Mesendoderm (in vitro differentiated cells): ENCODE measurements around the gene RBM19.

Experiments
- DNase-seq: peaks from one replicate; pipeline ENCODE4 v3.0.0; 2013
- H2AK5ac ChIP-seq: 2 replicates; pipeline ENCODE4 v1.6.1; 2013; ENCODE audit warnings: low read length, inconsistent platforms
- H2BK120ac ChIP-seq: 2 replicates; pipeline ENCODE4 v1.6.1; 2013; ENCODE audit warnings: low read depth, mild to moderate bottlenecking, low read length, moderate library complexity, mixed read lengths
- H2BK15ac ChIP-seq: replicated peaks from 2 replicates; pipeline ENCODE4 v1.6.1; 2013; ENCODE audit warnings: low read depth, mild to moderate bottlenecking, moderate library complexity
- H2BK5ac ChIP-seq: 2 replicates; pipeline ENCODE4 v1.6.1; 2013; ENCODE audit warnings: low read length, inconsistent platforms
- H3K18ac ChIP-seq: 2 replicates; pipeline ENCODE4 v1.6.1; 2013; ENCODE audit warnings: mild to moderate bottlenecking, low read length, mixed read lengths
- H3K23ac ChIP-seq: one replicate; pipeline ENCODE4 v1.6.1; 2013; ENCODE audit warnings: low read length
- H3K27ac ChIP-seq: 2 replicates; pipeline ENCODE4 v1.5.1; 2013; ENCODE audit warnings: low read depth, mild to moderate bottlenecking, inconsistent platforms, low read length, moderate library complexity
- H3K27me3 ChIP-seq: 2 replicates; pipeline ENCODE4 v1.6.1; 2013; ENCODE audit warnings: low read length, control low read depth, mild to moderate bottlenecking, inconsistent platforms; ENCODE audit not compliant: insufficient read depth, poor library complexity
- H3K36me3 ChIP-seq: 2 replicates; pipeline ENCODE4 v1.6.1; 2013; ENCODE audit warnings: low read length, inconsistent platforms; ENCODE audit not compliant: control insufficient read depth, insufficient read depth
- H3K4ac ChIP-seq: one replicate; pipeline ENCODE4 v1.6.1; 2013; ENCODE audit warnings: low read depth, mild to moderate bottlenecking, low read length, moderate library complexity
- H3K4me1 ChIP-seq: 2 replicates; pipeline ENCODE4 v1.6.1; 2013; ENCODE audit warnings: low read depth, low read length, inconsistent platforms; ENCODE audit not compliant: control insufficient read depth
- H3K4me2 ChIP-seq: 2 replicates; pipeline ENCODE4 v1.6.1; 2013; ENCODE audit warnings: low read length
- H3K4me3 ChIP-seq: 2 replicates; pipeline ENCODE4 v1.5.1; 2013; ENCODE audit warnings: mild to moderate bottlenecking, low read length
- H3K56ac ChIP-seq: one replicate; pipeline ENCODE4 v1.6.1; 2013; ENCODE audit warnings: low read length
- H3K79me1 ChIP-seq: 2 replicates; pipeline ENCODE4 v1.6.1; 2013; ENCODE audit warnings: low read length, inconsistent platforms
- H3K79me2 ChIP-seq: 2 replicates; pipeline ENCODE4 v1.6.1; 2013; ENCODE audit warnings: mild to moderate bottlenecking, low read length; ENCODE audit not compliant: control insufficient read depth, insufficient read depth
- H3K9ac ChIP-seq: 2 replicates; pipeline ENCODE4 v1.6.1; 2013; ENCODE audit warnings: low read length, inconsistent platforms
- H4K5ac ChIP-seq: one replicate; pipeline ENCODE4 v1.6.1; 2013; ENCODE audit warnings: low read length
- H4K8ac ChIP-seq: one replicate; pipeline ENCODE4 v1.6.1; 2013; ENCODE audit warnings: low read depth, mild to moderate bottlenecking, control low read depth, low read length, moderate library complexity
- WGBS: extraction: QIAGEN DNeasy Blood & Tissue Kit; methylation state at CpG from one replicate; pipeline ENCODE4 v1.1.7; 2013; ENCODE audit warnings: low lambda C conversion rate, missing lambda C conversion rate; ENCODE audit not compliant: insufficient coverage; ENCODE audit errors: extremely low coverage; 5-methylcytosine and 5-hydroxymethylcytosine counted together

The RBM19 gene

GRCh38 chr12:113781415-113782198 is 184.5 kb downstream of the RBM19 start:
- Histone ChIP-seq H3K36me3 (no peaks in the 10 kb centered on the region), H3K23ac (no peak overlapping the region), H3K4me1 (peaks cover 3% of the 10 kb centered on the region), H2BK120ac (no peak overlapping the region), H3K79me1 (no peaks in the 10 kb centered on the region), H2BK5ac (no peak overlapping the region), H3K4me2 (no peak overlapping the region), H3K9ac (no peak overlapping the region), H3K56ac (no peak overlapping the region), H3K4me3 (no peak overlapping the region), H3K4ac (no peak overlapping the region), H2BK15ac (no peak overlapping the region), H3K27ac (no peak overlapping the region), H4K8ac (no peak overlapping the region), H3K18ac (no peak overlapping the region), H2AK5ac (no peak overlapping the region), H3K27me3 (no peaks in the 10 kb centered on the region), H4K5ac (no peak overlapping the region), H3K79me2 (no peaks in the 10 kb centered on the region)
- WGBS, result no CpG with 5 or more reads among the region's 10 CpGs
- DNase-seq, result peak; percentile 23

- DNase-seq, result no peak
- no peak overlapping the region for H4K8ac ChIP-seq
- H2BK120ac ChIP-seq, result peak overlapping the region; percentile 21
- H3K4me3 ChIP-seq, result no peak overlapping the region
- H2BK15ac ChIP-seq, result no peak overlapping the region
- H3K23ac ChIP-seq, result no peak overlapping the region
- H2AK5ac ChIP-seq, result no peak overlapping the region
- H3K79me1 ChIP-seq, result no peaks in the 10 kb centered on the region
- H3K4me1 ChIP-seq, result peaks cover 3% of the 10 kb centered on the region
- no peaks in the 10 kb centered on the region for H3K79me2 ChIP-seq
- H3K18ac ChIP-seq, result no peak overlapping the region
- no peak overlapping the region for H3K4me2 ChIP-seq
- H3K27me3 ChIP-seq, result no peaks in the 10 kb centered on the region
- H3K56ac ChIP-seq, result no peak overlapping the region
- H3K4ac ChIP-seq, result no peak overlapping the region
- WGBS, result 100% methylated on average over 1 of the region's 2 CpGs
- H2BK5ac ChIP-seq, result no peak overlapping the region
- H3K27ac ChIP-seq, result peak overlapping the region; percentile 47
- no peak overlapping the region for H3K9ac ChIP-seq
- H3K36me3 ChIP-seq, result no peaks in the 10 kb centered on the region
- H4K5ac ChIP-seq, result no peak overlapping the region
Measured at GRCh38 chr12:113779774-113780173, 186.4 kb downstream of the RBM19 start.

- Histone ChIP-seq H2BK5ac (no peak overlapping the region), H3K4me1 (peaks cover 3% of the 10 kb centered on the region), H3K4me3 (no peak overlapping the region), H2BK120ac (no peak overlapping the region), H3K79me2 (no peaks in the 10 kb centered on the region), H2AK5ac (no peak overlapping the region), H2BK15ac (no peak overlapping the region), H3K36me3 (no peaks in the 10 kb centered on the region), H3K79me1 (no peaks in the 10 kb centered on the region), H3K18ac (no peak overlapping the region), H3K27me3 (no peaks in the 10 kb centered on the region), H3K4me2 (no peak overlapping the region), H3K27ac (no peak overlapping the region), H3K4ac (no peak overlapping the region), H3K9ac (no peak overlapping the region), H3K23ac (no peak overlapping the region), H3K56ac (no peak overlapping the region), H4K5ac (no peak overlapping the region), H4K8ac (no peak overlapping the region)
- no CpG with 5 or more reads among the region's 12 CpGs for WGBS
- peak; percentile 86 for DNase-seq
Measured at GRCh38 chr12:113778432-113779132, 187.5 kb downstream of the RBM19 start.

GRCh38 chr12:113777751-113778150 is 188.4 kb downstream of the RBM19 start:
- H3K56ac ChIP-seq, result no peak overlapping the region
- H4K8ac ChIP-seq, result no peak overlapping the region
- no peak overlapping the region for H3K23ac ChIP-seq
- H3K4ac ChIP-seq, result no peak overlapping the region
- no peak overlapping the region for H3K4me3 ChIP-seq
- no peaks in the 10 kb centered on the region for H3K36me3 ChIP-seq
- H2AK5ac ChIP-seq, result no peak overlapping the region
- no peak overlapping the region for H3K9ac ChIP-seq
- H3K4me2 ChIP-seq, result no peak overlapping the region
- peaks cover 3% of the 10 kb centered on the region for H3K4me1 ChIP-seq
- H3K79me2 ChIP-seq, result no peaks in the 10 kb centered on the region
- H2BK15ac ChIP-seq, result no peak overlapping the region
- no peak overlapping the region for H3K18ac ChIP-seq
- H3K27me3 ChIP-seq, result no peaks in the 10 kb centered on the region
- H2BK120ac ChIP-seq, result no peak overlapping the region
- H3K79me1 ChIP-seq, result no peaks in the 10 kb centered on the region
- H2BK5ac ChIP-seq, result no peak overlapping the region
- no peak overlapping the region for H3K27ac ChIP-seq
- no peak for DNase-seq
- no CpG with 5 or more reads among the region's 2 CpGs for WGBS
- no peak overlapping the region for H4K5ac ChIP-seq

- Histone ChIP-seq H2BK5ac (no peak overlapping the region), H3K4me2 (no peak overlapping the region), H3K27me3 (no peaks in the 10 kb centered on the region), H3K27ac (no peak overlapping the region), H3K4ac (no peak overlapping the region), H2AK5ac (no peak overlapping the region), H4K5ac (no peak overlapping the region), H3K56ac (no peak overlapping the region), H2BK15ac (no peak overlapping the region), H4K8ac (no peak overlapping the region), H3K4me1 (peaks cover 3% of the 10 kb centered on the region), H3K9ac (no peak overlapping the region), H3K4me3 (no peak overlapping the region), H3K18ac (no peak overlapping the region), H3K79me2 (no peaks in the 10 kb centered on the region), H3K23ac (no peak overlapping the region), H3K36me3 (no peaks in the 10 kb centered on the region), H3K79me1 (no peaks in the 10 kb centered on the region), H2BK120ac (no peak overlapping the region)
- no peak for DNase-seq
- no CpG with 5 or more reads among the region's 7 CpGs for WGBS
Measured at GRCh38 chr12:113776536-113776935, 189.6 kb downstream of the RBM19 start.
